AG09309 (cell line): ENCODE results near the gene ATRN.

Experiments used
- DNase-seq: peaks from one replicate; pipeline ENCODE4 v3.0.0-alpha.2; 2010; ENCODE audit warnings: low read depth
- H3K4me3 ChIP-seq: 2 replicates; pipeline ENCODE4 v1.5.1; 2011; ENCODE audit warnings: mild to moderate bottlenecking, low read depth, low read length, moderate library complexity; ENCODE audit not compliant: control insufficient read depth
- CTCF ChIP-seq: IDR thresholded peaks from 2 replicates; pipeline ENCODE4 v1.5.1; 2011; ENCODE audit warnings: mild to moderate bottlenecking, low read depth, low read length, inconsistent platforms; ENCODE audit not compliant: insufficient read depth, control insufficient read depth; ENCODE audit errors: missing control alignments

The ATRN gene

GRCh38 chr20:3433744-3434143, 37.1 kb upstream of the ATRN start:
- H3K4me3 ChIP-seq = no peak overlapping the region
- no peak for DNase-seq
- TF ChIP-seq CTCF = no peak

- no peak for DNase-seq
- H3K4me3 ChIP-seq = no peak overlapping the region
- no peak for TF ChIP-seq CTCF
Observed at GRCh38 chr20:3434232-3434631, 36.6 kb upstream of the ATRN start.

- no peak overlapping the region for H3K4me3 ChIP-seq
- no peak for DNase-seq
- TF ChIP-seq CTCF = no peak
Observed at GRCh38 chr20:3436864-3437574, 33.8 kb upstream of the ATRN start.

- DNase-seq = no peak
- no peak overlapping the region for H3K4me3 ChIP-seq
- TF ChIP-seq CTCF = no peak
Observed at GRCh38 chr20:3446779-3447178, 24.0 kb upstream of the ATRN start.

GRCh38 chr20:3447321-3447720, 23.5 kb upstream of the ATRN start:
- no peak for DNase-seq
- TF ChIP-seq CTCF = no peak
- H3K4me3 ChIP-seq = no peak overlapping the region

- no peak for DNase-seq
- no peak for TF ChIP-seq CTCF
- no peak overlapping the region for H3K4me3 ChIP-seq
Observed at GRCh38 chr20:3449319-3449718, 21.5 kb upstream of the ATRN start.
